ENCODE measurements around the gene ASPM. TPM values are rescaled to one million over a fixed set of nuclear protein-coding genes. Genes with fewer than 3 reads are reported as not detected.
"Not testable (repeated sequence)": the region's sequence is repeated elsewhere in the genome, so short reads cannot be mapped to it uniquely, and the experiment has no call there.

ASPM gene
- total RNA-seq, 1 donor from 2014 or later: 38.6 TPM

GRCh38 chr1:197042676-197043341 is 103.7 kb downstream of the ASPM start:
- Mint-ChIP-seq H3K4me3 (no peak overlapping the region), H3K9me3 (no peaks in the 10 kb centered on the region), H3K36me3 (no peaks in the 10 kb centered on the region), H3K27me3 (peaks cover 4% of the 10 kb centered on the region), H3K27ac (no peak overlapping the region), H3K4me1 (ENCODE audit: unreplicated experiment) (no peaks in the 10 kb centered on the region)
- no peak for DNase-seq (ENCODE audit: extremely low spot score, unreplicated experiment)
- TF ChIP-seq CTCF (conservative IDR thresholded peaks at IDR 0.05): no peak

- Mint-ChIP-seq H3K27me3 (peaks cover 4% of the 10 kb centered on the region), H3K36me3 (no peaks in the 10 kb centered on the region), H3K4me3 (no peak overlapping the region), H3K9me3 (no peaks in the 10 kb centered on the region), H3K27ac (no peak overlapping the region), H3K4me1 (ENCODE audit: unreplicated experiment) (no peaks in the 10 kb centered on the region)
- no peak for TF ChIP-seq CTCF (conservative IDR thresholded peaks at IDR 0.05)
- DNase-seq (ENCODE audit: extremely low spot score, unreplicated experiment): no peak
These were observed 104.7 kb downstream of the ASPM start for GRCh38 chr1:197041486-197042353.

GRCh38 chr1:197036861-197037260 is 109.6 kb downstream of the ASPM start:
- H3K9me3 Mint-ChIP-seq: no peaks in the 10 kb centered on the region
- DNase-seq (ENCODE audit: extremely low spot score, unreplicated experiment): no peak
- no peak for TF ChIP-seq CTCF (conservative IDR thresholded peaks at IDR 0.05)
- H3K36me3 Mint-ChIP-seq: no peaks in the 10 kb centered on the region
- H3K4me1 Mint-ChIP-seq (ENCODE audit: unreplicated experiment): no peaks in the 10 kb centered on the region
- H3K27me3 Mint-ChIP-seq: no peaks in the 10 kb centered on the region
- no peak overlapping the region for H3K27ac Mint-ChIP-seq
- H3K4me3 Mint-ChIP-seq: no peak overlapping the region

- H3K27ac Mint-ChIP-seq; H3K4me1 Mint-ChIP-seq (ENCODE audit: unreplicated experiment); H3K36me3 Mint-ChIP-seq; H3K4me3 Mint-ChIP-seq; DNase-seq (ENCODE audit: extremely low spot score, unreplicated experiment); H3K9me3 Mint-ChIP-seq; H3K27me3 Mint-ChIP-seq: not testable (repeated sequence)
These were observed 111.7 kb downstream of the ASPM start for GRCh38 chr1:197034631-197035339.

Other genes starting within 250 kb of the ASPM start
- not detected in 2 replicates for gene CFHR2, start 202.9 kb downstream of the ASPM start, total RNA-seq (ENCODE audit: low replicate concordance)
- not detected in 2 replicates for gene CFHR5, start 169.1 kb downstream of the ASPM start, total RNA-seq (ENCODE audit: low replicate concordance)
- gene F13B, start 79.4 kb downstream of the ASPM start, total RNA-seq (ENCODE audit: low replicate concordance): 0.48 and 0.93 TPM in 2 replicates
- gene ZBTB41, start 54.6 kb upstream of the ASPM start, total RNA-seq (ENCODE audit: low replicate concordance): 13.1 and 17.6 TPM in 2 replicates
- 5.7 and 14.7 TPM in 2 replicates for gene CRB1, start 121.6 kb upstream of the ASPM start, total RNA-seq (ENCODE audit: low replicate concordance)

Measured in type B pancreatic cell (in vitro differentiated cells).